Muscle layer of duodenum (tissue), 2 donors: ENCODE measurements around the gene UCHL1.

Experiments
- H3K27ac ChIP-seq: one replicate; pipeline ENCODE4 v1.7.0; 2013; ENCODE audit warnings: mild to moderate bottlenecking, low read length
- H3K27me3 ChIP-seq: one replicate; pipeline ENCODE4 v1.7.0; 2013; ENCODE audit warnings: low read depth, mild to moderate bottlenecking, control low read depth, low read length
- H3K36me3 ChIP-seq, 2 donors: one replicate each; pipeline ENCODE4 v1.7.0; 2013; ENCODE audit warnings: low read length in 2 of 2, control low read depth in 1 of 2, mild to moderate bottlenecking in 1 of 2; ENCODE audit not compliant: insufficient read depth in 2 of 2, control insufficient read depth in 1 of 2
- H3K4me1 ChIP-seq, 2 donors: one replicate each; pipeline ENCODE4 v1.7.0; 2013; ENCODE audit warnings: low read length in 2 of 2, mild to moderate bottlenecking in 2 of 2, control low read depth in 1 of 2, moderate library complexity in 1 of 2; ENCODE audit not compliant: insufficient read depth in 2 of 2, control insufficient read depth in 1 of 2
- H3K4me3 ChIP-seq, 2 donors: one replicate each; pipeline ENCODE4 v1.7.0; 2013; ENCODE audit warnings: low read length in 2 of 2, low read depth in 1 of 2, mild to moderate bottlenecking in 1 of 2
- H3K9me3 ChIP-seq, 2 donors: one replicate each; pipeline ENCODE4 v1.7.0; 2013; ENCODE audit warnings: low read length in 2 of 2, control low read depth in 1 of 2, mild to moderate bottlenecking in 1 of 2; ENCODE audit not compliant: control insufficient read depth in 1 of 2
- donor health status: healthy.

The UCHL1 gene

DNA sequence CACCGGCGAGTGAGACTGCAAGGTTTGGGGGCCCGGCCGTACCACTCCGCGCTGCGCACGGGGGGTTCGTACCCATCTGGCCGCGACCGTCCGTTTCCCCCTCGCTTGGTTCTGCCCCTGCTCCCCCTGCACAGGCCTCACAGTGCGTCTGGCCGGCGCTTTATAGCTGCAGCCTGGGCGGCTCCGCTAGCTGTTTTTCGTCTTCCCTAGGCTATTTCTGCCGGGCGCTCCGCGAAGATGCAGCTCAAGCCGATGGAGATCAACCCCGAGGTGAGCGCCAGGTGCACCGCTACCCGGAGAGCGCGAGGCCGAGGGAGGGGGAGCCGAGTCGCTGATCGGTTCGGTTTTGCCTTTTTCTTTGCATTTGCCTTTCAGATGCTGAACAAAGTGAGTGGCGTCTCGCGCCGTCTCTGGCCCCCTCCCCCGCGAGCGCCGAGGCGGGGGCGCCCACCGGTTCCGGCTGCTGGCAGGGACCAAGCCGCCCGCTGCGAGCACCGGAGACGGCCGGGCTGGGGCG is at the start of gene UCHL1:
Gene UCHL1 (plus strand): TSS at position 189 of the 517 bp plus-strand sequence. CDS start 49 bp downstream, at position 238.
- H3K9me3 ChIP-seq = no peaks in the 10 kb centered on the region
- H3K4me3 ChIP-seq = peak within 1 kb of the TSS; percentile 22 to 77
- H3K27me3 ChIP-seq = peaks cover 17% of the 10 kb centered on the region
- H3K27ac ChIP-seq = no peak within 1 kb of the TSS
- H3K4me1 ChIP-seq = peaks cover 0 to 15% of the 10 kb centered on the region in 2 donors
- H3K36me3 ChIP-seq = no peaks in the 10 kb centered on the region

DNA sequence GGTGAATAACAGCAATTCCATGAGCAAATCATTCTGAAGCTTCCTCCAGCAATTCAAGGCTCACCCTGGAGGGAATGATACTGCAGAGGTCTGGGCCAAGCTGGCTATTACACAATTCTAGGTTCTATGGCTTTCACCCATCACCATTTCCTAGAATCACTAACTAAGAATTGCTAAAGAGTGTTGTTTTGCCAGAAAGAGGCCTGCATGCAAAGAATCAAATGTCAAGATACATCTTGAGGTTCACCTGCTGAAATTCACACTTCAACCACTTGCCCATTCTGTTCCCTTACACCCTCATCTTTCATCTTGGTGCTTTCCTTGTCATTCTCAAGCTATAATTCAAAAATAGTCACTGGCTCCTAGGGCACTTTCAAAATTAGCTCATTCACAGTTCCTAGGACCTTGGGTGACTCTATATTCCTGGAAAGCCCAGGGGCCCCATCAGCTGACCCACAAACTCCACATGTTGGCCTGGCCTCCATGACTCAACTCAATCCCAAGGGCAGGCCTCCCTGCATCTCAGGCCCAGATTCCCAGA is 49.4 kb upstream of the UCHL1 start:
- Histone ChIP-seq H3K4me3 (no peak overlapping the region), H3K27me3 (no peaks in the 10 kb centered on the region), H3K4me1 (peaks cover 11 to 22% of the 10 kb centered on the region in 2 donors), H3K27ac (no peak overlapping the region), H3K36me3 (no peaks in the 10 kb centered on the region), H3K9me3 (no peaks in the 10 kb centered on the region)

DNA sequence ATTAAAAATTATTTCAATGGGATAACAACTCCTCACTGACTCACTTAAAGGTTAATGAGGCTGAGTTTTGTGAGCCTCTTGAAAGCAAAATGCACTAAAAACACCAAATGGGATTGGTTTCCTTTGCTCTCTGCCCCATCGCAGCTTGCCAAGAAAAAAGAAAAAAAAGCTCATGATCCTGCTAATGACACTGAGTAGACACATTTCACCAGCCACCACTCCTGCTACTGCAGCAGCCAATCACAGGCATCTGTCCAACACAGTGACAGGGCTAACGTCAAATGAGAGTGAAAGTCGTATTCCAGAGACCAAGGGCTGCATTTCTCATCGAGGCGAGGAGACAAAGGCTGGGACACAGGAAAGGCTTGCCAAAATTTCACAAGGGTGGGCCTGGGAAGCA is 47.5 kb upstream of the UCHL1 start:
- H3K27ac ChIP-seq = no peak overlapping the region
- no peak overlapping the region for H3K4me3 ChIP-seq
- H3K36me3 ChIP-seq = no peaks in the 10 kb centered on the region
- no peaks in the 10 kb centered on the region for H3K9me3 ChIP-seq
- H3K27me3 ChIP-seq = no peaks in the 10 kb centered on the region
- H3K4me1 ChIP-seq = peaks cover 13 to 23% of the 10 kb centered on the region in 2 donors

DNA sequence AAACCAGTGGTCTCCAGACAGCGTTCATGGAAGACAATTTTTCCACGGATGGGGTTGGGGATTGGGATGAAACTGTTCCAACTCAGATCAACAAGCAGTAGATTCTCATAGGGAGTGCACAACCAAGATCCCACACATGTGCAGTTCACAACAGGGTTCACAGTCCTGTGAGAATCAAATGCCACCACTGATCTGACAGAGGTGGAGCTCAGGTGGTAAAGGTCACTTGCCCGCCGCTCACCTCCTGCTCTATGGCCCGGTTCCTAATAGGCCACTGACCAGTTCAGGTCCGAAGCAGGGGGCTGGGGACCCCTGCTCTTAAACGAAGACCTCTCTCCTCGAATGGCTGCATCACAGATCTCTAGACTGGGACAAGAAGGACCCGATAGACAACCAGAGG is 46.8 kb upstream of the UCHL1 start:
- Histone ChIP-seq H3K4me3 (no peak overlapping the region), H3K4me1 (peaks cover 6 to 20% of the 10 kb centered on the region in 2 donors), H3K36me3 (no peaks in the 10 kb centered on the region), H3K27me3 (no peaks in the 10 kb centered on the region), H3K9me3 (no peaks in the 10 kb centered on the region), H3K27ac (no peak overlapping the region)

DNA sequence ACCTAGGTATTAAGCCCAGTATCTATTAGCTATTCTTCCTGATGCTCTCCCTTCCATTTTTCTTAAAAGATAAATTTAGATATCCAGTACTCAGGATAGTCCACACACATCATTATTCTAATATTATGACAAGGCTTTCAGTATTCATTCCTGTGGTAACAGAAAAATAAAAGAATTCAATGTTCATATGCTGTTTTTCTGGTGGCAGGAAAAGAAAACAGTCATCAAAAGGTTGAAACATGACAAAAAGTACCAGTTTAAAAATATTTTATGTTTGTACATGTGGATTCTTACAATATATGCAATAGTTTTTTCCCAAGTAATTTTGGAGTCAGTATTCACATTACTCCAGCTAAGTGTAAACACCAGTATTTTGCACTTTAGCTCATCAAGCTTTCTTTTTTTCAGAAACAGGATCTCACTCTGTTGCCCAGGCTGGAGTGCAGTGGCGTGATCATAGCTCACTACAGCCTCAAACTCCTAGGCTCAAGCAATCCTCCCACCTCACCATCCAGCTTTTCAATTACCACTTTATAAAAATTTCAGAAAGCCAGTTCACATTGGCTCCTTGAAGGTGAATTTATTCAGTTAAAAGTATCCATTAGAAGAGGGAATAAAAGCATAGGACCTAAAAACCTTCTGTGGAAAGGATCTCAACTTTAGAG is 44.6 kb upstream of the UCHL1 start:
- no peaks in the 10 kb centered on the region for H3K27me3 ChIP-seq
- no peak overlapping the region for H3K27ac ChIP-seq
- no peaks in the 10 kb centered on the region for H3K9me3 ChIP-seq
- H3K4me3 ChIP-seq = peak overlapping the region; percentile 67 to 72
- no peaks in the 10 kb centered on the region for H3K36me3 ChIP-seq
- H3K4me1 ChIP-seq = peaks cover 3 to 24% of the 10 kb centered on the region in 2 donors

DNA sequence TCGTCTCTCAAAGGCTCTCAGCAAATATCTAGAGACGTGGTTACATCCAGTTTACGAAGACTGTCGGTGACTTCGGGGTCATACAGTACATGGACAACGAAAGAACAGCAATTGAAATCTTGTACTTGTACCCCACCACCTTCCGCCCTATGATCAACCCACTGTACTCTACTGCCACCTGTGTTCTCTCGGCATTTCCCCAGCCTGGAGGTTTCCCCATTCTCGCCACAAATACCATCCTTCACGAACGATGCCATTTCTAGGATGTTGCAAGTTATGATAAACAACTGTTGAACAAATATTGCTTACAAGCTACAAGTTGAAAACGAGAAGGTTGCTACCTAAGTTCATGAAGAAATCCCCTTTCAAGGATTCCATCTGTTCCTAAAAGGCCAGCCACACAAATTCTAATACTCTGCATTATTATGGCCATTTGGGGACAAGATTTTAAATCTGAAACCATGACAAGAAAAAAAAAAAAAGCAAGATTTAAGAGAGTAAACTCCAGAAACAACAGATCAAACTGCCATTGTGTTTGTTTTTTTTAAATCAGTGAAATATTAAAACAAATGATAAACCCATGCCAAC is 44.0 kb upstream of the UCHL1 start:
- H3K9me3 ChIP-seq = no peaks in the 10 kb centered on the region
- H3K36me3 ChIP-seq = no peaks in the 10 kb centered on the region
- peak overlapping the region; percentile 67 to 72 for H3K4me3 ChIP-seq
- no peaks in the 10 kb centered on the region for H3K27me3 ChIP-seq
- no peak overlapping the region for H3K27ac ChIP-seq
- H3K4me1 ChIP-seq = peaks cover 3 to 24% of the 10 kb centered on the region in 2 donors

DNA sequence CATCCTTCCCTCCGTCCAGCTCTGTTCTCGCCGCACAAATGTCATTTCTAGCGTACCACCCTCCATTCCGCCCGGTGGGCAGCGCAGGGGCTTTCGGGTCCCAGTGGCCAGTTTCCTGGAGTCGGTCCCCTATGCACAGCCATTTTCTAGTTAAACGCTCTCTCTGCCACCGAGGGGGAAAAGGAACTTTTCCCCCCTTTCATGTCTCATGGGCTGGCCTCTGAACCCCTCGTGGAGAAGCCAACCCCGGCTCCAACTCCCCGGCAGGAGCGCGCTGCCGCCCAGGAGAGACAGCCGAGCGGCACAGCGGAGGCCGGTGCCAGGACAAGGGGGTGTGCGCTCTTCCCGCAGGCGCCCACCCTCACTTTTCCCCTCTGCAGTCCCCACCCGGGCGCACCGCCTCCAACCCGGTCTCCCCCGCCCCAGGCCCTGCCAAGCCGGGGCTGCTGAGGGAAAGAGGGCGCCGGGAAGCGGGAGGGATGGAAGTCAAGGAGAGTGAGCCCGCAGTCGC is 43.0 kb upstream of the UCHL1 start:
- H3K36me3 ChIP-seq = no peaks in the 10 kb centered on the region
- no peaks in the 10 kb centered on the region for H3K9me3 ChIP-seq
- H3K27ac ChIP-seq = peak overlapping the region; percentile 10
- peak overlapping the region; percentile 67 to 72 for H3K4me3 ChIP-seq
- H3K4me1 ChIP-seq = peaks cover 3 to 24% of the 10 kb centered on the region in 2 donors
- H3K27me3 ChIP-seq = no peaks in the 10 kb centered on the region

DNA sequence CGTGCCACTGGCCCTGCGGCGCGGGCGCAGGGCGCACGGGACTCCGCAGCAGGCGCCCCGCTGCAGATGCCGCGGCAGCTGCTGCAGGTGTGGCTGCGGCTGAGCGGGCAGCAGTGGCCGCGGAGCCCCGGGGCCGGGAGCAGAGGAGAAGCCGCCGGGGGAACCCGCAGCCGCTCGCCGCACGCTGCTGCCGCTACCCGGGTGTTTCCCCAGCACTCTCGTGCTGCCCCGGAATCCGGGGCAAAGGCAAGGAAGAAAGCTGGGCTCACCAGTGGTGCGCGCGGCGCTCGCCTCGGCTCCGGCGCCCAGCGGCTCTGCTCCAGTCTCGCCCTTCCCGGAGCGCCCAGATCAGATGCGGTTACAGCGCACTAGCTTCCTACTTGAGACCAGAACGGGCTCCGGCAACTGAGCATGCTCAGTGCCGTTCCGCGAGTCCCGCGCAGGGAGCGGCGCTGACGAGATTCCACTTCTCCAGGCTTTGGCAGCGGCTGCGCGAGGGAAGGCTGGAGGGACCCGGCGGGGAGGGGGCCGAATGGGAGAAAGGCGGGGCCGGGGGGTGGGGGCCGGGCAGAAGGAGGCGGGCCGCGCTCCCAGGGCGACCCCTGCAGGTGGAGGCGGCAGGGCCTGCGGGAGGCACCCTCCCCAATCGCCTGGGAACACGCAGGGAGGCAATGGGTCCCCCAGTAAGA is 42.4 kb upstream of the UCHL1 start, which contains the start of gene APBB2:
Gene APBB2 (minus strand): TSS at position 407 of the 689 bp plus-strand sequence. CDS start 181,288 bp downstream, outside the sequence.
- Histone ChIP-seq H3K9me3 (no peaks in the 10 kb centered on the region), H3K36me3 (no peaks in the 10 kb centered on the region), H3K4me3 (peak within 1 kb of the TSS; percentile 67 to 72), H3K27ac (peak within 1 kb of the TSS; percentile 10), H3K27me3 (no peaks in the 10 kb centered on the region), H3K4me1 (peaks cover 3 to 24% of the 10 kb centered on the region in 2 donors)

DNA sequence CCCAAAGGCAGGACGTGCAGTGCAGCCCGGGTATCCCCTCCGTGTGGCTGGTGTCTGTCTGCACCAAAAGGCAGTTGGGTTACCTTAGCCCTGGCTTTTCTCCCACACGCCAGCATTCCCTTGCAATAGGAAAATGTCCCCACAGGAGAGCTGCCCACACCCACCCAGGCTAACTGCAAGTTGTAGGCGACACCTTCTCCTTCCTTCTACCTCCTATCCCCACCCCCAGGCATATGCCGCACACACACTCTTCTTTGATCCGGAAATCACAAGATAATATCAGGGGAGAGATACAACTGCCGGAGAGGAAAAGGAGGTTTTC is 41.9 kb upstream of the UCHL1 start:
- H3K4me1 ChIP-seq = peaks cover 3 to 24% of the 10 kb centered on the region in 2 donors
- peak overlapping the region in 1 of 2 donors; percentile 67 for H3K4me3 ChIP-seq
- H3K27ac ChIP-seq = no peak overlapping the region

DNA sequence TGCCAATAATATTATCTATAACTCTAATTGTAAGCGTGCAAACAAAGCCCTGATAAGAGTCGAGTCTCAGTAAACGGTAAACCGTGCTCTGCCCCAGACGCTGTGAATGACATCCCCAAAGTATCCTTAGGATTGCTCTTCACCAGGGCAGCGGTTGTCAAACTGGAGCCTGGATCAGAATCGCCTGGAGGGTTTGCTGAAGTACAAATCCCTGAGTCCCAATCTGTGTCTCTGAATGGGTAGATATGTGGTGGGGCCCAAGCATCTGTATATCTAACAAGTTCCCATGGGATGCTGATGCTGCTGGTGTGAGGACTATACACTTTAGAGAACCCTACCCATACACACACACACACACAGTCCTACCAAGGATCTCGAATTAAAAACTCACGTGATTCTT is 41.6 kb upstream of the UCHL1 start:
- Histone ChIP-seq H3K4me1 (peaks cover 3 to 24% of the 10 kb centered on the region in 2 donors), H3K9me3 (no peaks in the 10 kb centered on the region), H3K4me3 (peak overlapping the region in 1 of 2 donors; percentile 67)

More for the DNA sequence above, 41.9 kb upstream of the UCHL1 start:
- H3K36me3 ChIP-seq = no peaks in the 10 kb centered on the region
- H3K9me3 ChIP-seq = no peaks in the 10 kb centered on the region
- no peaks in the 10 kb centered on the region for H3K27me3 ChIP-seq

DNA sequence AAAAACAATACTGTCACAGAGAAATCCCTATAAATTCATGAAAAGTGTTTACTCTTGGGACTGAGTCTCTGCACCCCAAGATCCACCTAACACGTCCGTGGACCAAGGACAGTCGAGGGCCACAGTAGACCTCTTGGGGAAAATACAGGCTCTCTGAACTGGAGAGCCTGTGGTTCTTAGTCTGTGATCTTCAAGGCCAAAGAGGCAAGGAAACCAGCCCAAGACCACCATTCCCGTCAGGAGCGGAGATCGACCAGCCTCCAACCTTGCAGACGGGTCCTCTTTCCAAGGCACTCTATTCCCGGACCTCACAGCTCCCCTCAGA is 40.8 kb upstream of the UCHL1 start:
- Histone ChIP-seq H3K4me3 (peak overlapping the region; percentile 66 to 71), H3K27me3 (no peaks in the 10 kb centered on the region), H3K27ac (peak overlapping the region; percentile 34), H3K4me1 (peaks cover 0 to 24% of the 10 kb centered on the region in 2 donors), H3K36me3 (no peaks in the 10 kb centered on the region), H3K9me3 (no peaks in the 10 kb centered on the region)

More for the DNA sequence above, 41.6 kb upstream of the UCHL1 start:
- no peaks in the 10 kb centered on the region for H3K27me3 ChIP-seq
- no peak overlapping the region for H3K27ac ChIP-seq
- H3K36me3 ChIP-seq = no peaks in the 10 kb centered on the region
